Ureter (tissue), 1 donor: ENCODE measurements around the gene FBLIM1. TPM values are rescaled to one million over a fixed set of nuclear protein-coding genes. Genes with fewer than 3 reads are reported as not detected.

Experiments used
- DNase-seq: peaks from one replicate; pipeline ENCODE4 v3.0.0-alpha.2; 2020; ENCODE audit warnings: low spot score
- total RNA-seq: library from RNA; stranded (reverse); gene quantifications from one replicate; pipeline ENCODE4 v1.2.4, GENCODE V29; 2023
- donor health status: DM: yes; HTN: yes; CAD: no.

Gene FBLIM1
- total RNA-seq = 81.8 TPM

- no peak for DNase-seq
Observed at GRCh38 chr1:15758343-15758931, at the start of gene FBLIM1. Gene FBLIM1, plus strand, starts transcription at chr1:15758795. Its CDS starts 6,189 bp downstream, at chr1:15764984.

GRCh38 chr1:15709226-15709625 is 49.4 kb upstream of the FBLIM1 start:
- DNase-seq = no peak

DNA sequence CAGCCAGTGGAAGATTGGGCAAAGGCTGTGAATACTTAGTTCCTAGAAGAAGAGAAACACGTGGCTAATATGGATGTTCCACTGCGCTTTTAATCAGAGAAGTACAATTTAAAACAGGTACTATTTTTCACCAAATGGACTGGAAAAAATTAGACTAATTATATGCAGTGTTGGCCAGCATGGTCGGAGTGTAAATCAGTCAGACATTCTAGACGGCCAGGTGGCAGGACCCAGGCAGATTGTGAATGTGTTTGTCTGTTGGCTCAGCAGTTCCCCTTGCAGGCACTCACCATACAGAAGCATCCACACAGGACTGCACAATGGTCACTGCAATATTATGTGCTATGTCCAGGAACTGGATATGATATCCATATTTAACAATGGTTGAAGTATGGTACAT is 46.4 kb upstream of the FBLIM1 start:
- DNase-seq = no peak

GRCh38 chr1:15714406-15715136 is 44.0 kb upstream of the FBLIM1 start:
- DNase-seq = no peak

- no peak for DNase-seq
Observed at GRCh38 chr1:15717418-15718125, 41.0 kb upstream of the FBLIM1 start.

DNA sequence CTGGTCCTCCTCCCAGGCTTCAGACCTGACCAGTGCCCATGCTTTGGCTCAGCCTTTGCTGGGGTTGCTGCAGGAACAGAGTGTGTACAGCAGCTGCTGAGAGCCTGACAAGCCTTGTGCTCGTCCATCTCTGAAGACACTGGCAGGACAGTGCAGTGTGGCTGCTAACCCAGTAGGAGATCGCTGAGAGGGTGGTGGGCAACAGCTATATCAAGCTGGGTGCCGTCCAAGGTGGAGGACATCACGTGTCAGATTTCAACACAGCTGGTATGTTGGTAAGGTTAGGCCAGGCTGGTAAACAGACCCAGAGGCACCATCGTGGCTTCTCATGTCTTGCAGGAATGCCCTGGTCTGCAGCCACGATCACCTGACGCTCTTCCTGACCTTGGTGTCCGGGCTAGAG is 40.4 kb upstream of the FBLIM1 start:
- no peak for DNase-seq

DNA sequence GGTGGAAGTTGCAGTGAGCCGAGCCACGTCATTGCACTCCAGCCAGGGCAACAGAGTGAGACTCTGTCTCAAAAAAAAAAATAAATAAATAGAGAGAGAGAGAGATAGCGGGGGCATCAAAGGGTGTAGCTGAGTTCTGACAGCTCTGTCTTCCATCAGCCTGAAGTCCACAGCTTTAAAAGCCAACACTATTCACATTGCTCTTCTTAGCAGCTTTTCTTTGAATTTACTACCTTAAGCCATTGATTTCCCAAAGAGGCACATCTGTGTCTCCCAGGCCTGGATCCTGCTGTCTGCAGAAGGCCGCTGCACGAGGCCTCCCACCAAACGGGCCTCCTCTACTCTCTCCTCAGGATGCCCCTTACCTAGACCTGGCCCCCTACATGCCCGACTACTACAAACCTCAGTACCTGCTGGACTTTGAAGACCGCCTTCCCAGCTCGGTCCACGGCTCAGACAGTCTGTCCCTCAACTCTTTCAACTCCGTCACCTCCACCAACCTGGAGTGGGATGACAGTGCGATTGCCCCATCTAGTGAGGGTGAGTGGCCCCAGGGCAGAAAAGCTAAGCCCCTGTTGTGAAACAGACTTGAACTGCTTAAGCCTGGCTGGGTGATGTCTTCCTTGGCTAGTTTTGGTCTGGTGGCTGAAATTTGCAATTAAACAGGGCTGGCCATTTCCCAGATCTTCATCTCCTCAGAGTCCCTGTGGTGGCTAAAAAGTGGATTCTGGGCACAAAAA is 39.0 kb upstream of the FBLIM1 start:
- no peak for DNase-seq

DNA sequence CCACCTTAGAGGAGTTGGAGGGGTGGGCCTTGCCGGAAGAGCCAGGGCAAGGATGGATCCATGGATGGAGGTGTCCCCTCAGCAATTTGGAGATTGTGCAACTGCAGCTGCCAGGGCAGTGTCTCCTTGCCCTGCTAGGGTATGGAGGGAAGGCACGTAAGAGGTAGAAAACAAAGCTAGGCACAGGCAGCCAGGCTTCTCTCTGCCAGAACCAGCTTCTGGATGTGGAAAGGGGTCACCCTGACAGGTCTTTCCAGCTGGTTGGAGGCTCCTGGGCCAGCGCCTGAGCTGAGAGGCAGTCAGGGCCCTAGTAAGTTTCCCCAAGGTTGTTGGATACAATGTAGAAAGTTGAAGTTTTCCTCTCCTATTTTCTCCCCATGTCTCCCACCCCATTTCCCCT is 37.7 kb upstream of the FBLIM1 start:
- DNase-seq = no peak

DNA sequence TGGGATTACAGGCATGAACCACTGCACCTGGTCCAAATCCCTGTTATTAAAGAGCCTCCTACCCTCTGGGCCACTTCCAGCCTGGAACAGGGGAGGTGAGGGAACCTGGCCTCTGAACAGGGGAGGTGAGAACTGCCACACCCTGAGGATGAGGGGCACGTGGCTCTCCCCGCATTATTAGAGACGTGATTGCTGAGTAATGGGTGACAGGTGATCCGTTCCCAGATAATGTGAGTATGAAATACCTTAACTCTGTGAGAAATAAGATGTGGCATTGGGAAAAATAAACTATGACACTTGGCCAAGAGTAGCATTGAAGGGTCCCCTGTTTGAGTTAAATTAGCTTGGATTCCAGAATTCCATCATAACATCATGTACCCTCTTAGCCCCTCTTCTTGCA is 36.2 kb upstream of the FBLIM1 start:
- DNase-seq = no peak

DNA sequence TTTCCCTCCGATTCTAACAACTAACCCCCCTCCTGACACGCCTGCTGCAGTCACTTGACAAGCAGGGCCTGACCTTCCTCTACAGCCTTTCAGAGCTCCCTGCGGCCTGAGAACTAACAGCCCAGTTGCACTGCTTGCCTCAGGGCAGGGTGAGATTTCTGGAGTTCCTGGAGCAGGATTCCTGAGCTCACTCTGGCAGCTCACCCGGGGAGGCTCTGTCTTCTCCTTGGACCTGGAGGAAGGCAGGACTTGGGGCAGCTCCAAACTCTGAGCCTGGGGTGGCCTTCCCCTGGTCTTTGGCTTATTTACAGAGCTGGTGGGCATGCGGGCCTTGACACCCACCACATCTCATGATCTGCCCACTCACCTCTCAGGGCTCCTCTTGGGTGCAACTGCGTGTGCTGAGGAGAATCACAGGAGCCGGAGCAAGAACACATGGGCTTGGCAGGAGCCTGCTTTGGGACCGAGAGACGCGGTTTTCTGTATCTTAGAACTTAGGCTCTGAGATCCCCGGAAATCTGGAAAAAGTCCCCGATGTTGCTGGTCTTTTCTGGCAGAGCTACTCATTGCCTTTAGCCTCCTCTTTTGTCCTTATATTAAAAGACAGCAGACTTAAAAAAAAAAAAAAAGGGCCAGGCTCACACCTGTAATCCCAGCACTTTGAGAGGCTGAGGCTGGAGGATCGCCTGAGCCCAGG is 35.6 kb upstream of the FBLIM1 start:
- no peak for DNase-seq

GRCh38 chr1:15723631-15724246 is 34.9 kb upstream of the FBLIM1 start:
- no peak for DNase-seq

DNA sequence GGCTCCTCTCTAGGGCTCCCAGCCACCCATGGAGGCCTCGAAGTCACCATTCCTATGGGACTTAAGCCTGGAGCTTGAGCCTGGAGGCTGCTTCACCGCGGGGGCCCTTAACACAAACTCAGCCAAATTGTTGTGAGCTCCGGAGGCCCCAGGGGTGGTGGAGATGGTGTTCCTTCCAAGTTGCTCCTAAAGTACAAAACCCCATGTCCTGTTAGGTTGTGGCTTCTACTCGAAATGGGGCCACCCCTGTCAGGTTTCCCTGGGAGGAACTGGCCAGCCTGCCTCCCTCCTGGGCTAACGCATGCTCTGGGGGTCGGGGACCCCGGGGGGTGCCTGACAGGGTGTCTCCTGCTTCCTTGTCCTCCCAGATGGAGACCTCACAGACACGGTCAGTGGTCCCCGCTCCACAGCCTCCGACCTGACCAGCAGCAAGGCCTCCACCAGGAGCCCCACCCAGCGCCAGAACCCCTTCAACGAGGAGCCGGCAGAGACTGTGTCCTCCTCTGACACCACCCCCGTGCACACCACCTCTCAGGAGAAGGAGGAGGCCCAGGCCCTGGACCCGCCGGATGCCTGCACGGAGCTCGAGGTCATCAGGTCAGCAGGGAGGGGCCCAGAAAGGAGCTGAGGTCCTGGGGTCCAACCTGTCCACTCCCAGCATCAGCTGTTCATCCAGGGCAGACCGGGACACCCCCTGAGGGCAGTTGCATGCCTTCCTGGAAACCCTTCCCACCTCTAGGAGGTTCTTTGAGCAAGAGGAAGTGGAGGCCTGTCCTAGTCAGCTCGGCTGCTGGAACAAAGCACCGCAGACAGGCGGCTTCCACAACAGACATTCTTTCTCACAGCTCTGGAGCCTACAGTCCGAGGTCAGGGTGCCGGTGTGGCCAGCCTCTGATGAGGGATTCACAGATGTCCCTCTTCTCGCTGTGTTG is 33.4 kb upstream of the FBLIM1 start:
- no peak for DNase-seq

DNA sequence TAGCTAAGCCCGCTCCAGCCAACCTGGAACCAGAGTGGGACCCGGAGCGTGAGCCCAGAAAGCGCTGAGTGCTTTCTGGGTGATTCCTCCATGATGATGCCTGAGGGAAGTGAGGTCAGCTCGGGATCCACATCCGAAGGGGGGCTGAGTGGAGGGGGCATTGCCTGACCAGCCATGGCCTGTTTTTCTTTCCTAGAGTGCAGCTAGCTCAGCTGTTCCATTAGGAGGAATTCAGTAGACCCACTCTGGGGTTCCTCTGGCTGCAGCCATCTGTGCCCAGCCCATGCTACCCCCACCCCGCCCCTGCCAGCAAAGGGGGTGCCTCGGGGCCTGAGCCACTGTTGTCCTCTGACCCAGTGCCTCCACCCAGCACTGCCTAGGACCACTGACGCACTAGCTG is 32.1 kb upstream of the FBLIM1 start:
- DNase-seq = no peak

- DNase-seq = no peak
Observed at GRCh38 chr1:15727021-15727420, 31.6 kb upstream of the FBLIM1 start.

- DNase-seq = no peak
Observed at GRCh38 chr1:15727424-15727823, 31.2 kb upstream of the FBLIM1 start.

DNA sequence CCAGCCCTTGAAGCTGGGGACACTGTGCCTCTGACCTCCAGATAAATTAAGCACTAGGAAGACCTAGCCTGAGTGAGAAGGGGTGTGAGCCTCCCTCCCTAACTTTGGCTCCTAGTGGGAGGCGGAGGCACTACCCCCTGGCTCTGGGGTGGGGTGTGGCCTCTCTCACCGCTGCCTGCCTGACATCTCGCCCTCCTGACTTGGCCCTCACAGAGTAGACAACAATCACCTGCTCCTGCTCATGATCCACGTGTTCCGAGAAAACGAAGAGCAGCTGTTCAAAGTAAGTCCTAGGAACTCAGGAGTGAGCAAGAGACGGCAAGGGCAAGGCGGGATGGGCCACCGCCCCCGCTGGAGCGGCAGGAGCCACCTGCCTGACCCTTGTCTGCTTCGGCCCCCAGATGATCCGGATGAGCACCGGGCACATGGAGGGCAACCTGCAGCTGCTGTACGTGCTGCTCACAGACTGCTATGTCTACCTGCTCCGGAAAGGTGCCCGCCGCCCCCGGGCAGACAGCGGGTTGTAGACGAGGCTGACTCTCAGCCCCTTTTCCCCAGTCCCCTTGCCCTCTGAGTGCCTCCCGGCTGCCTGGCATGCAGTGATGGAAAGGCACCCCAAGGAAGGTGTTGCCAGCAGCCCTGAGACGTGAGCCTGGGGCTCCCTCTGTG is 30.6 kb upstream of the FBLIM1 start:
- no peak for DNase-seq

GRCh38 chr1:15728937-15729657 is 29.5 kb upstream of the FBLIM1 start:
- DNase-seq = no peak

- DNase-seq = no peak
Observed at GRCh38 chr1:15730423-15730822, 28.2 kb upstream of the FBLIM1 start.

DNA sequence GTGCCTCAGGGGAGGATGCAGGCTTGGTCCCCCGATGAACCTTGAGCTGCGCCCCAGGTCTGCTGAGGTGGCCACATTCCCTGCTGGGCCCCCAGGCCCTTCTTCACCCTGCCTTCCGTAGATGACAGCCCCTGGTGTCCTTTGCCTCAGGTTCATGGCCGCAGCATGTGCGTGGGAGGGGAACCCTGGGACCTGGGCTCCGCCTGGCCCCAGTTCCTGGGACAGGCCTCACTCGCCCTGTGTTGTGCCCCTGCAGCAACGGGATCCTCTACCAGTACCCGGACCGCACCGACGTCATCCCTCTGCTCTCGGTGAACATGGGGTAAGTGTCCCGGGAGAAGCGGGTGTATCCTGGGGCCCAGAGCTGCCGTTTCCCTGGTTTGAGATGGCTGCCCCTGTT is 27.7 kb upstream of the FBLIM1 start:
- no peak for DNase-seq
